PC-9 (cell line): ENCODE data around the gene HGF. TPM values are rescaled to one million over a fixed set of nuclear protein-coding genes. Genes with fewer than 3 reads are reported as not detected.

Experiments
- BruUV-seq: library from RNA; stranded (reverse); fragments of 400-500 nt; replicated peaks from 2 replicates; lab custom pipeline; 2021; lab: Mats Ljungman, UMichigan
- CTCF ChIA-PET: fragments of 300-600 bp; sonication (Branson Sonifier 250); formaldehyde crosslinking; loops from one replicate; lab custom pipeline; 2022; ENCODE audit warnings: antibody characterized with exemption; lab: Charles Lee
- POLR2A ChIA-PET: fragments of 300-600 bp; sonication (Branson Sonifier 250); formaldehyde crosslinking; loops from one replicate; lab custom pipeline; 2022; ENCODE audit warnings: antibody characterized with exemption; ENCODE audit not compliant: unreplicated experiment; lab: Charles Lee
- DNase-seq, 2 experiments: peaks; one replicate each; pipeline versions ENCODE4 v3.0.0 to v3.0.0-alpha.2; 2015 to 2022; ENCODE audit warnings: mixed read lengths in 1 of 2
- H2AFZ ChIP-seq: fragments of 200-600 bp; sonication (generic); 2 replicates; pipeline ENCODE4 v1.8.1; 2017; ENCODE audit warnings: antibody characterized with exemption
- H3F3A ChIP-seq: fragments of 200-600 bp; sonication (generic); 2 replicates; pipeline ENCODE4 v1.8.1; 2017; ENCODE audit warnings: antibody characterized with exemption, mild to moderate bottlenecking, low read depth; ENCODE audit not compliant: insufficient read depth
- H3K27ac ChIP-seq: fragments of 200-600 bp; sonication (generic); 2 replicates; pipeline ENCODE4 v1.6.1; 2016; ENCODE audit warnings: mixed run types
- H3K27me3 ChIP-seq: fragments of 200-600 bp; sonication (generic); 2 replicates; pipeline ENCODE4 v1.6.1; 2016; ENCODE audit warnings: low read depth, mixed run types; ENCODE audit not compliant: insufficient read depth
- H3K36me3 ChIP-seq: fragments of 200-600 bp; sonication (generic); 2 replicates; pipeline ENCODE4 v1.6.1; 2016; ENCODE audit warnings: low read depth, mixed run types
- H3K4me1 ChIP-seq: fragments of 200-600 bp; sonication (generic); replicated peaks from 2 replicates; pipeline ENCODE4 v1.6.1; 2016; ENCODE audit warnings: mixed run types; ENCODE audit not compliant: insufficient read depth
- H3K4me2 ChIP-seq: fragments of 200-600 bp; sonication (generic); 2 replicates; pipeline ENCODE4 v1.6.1; 2017; ENCODE audit warnings: mixed run types
- H3K4me3 ChIP-seq: fragments of 200-600 bp; sonication (generic); 2 replicates; pipeline ENCODE4 v1.6.1; 2016; ENCODE audit warnings: mixed run types
- H3K79me2 ChIP-seq: fragments of 200-600 bp; sonication (generic); 2 replicates; pipeline ENCODE4 v1.6.1; 2017; ENCODE audit warnings: low read depth, mixed run types
- H3K9me2 ChIP-seq: fragments of 200-600 bp; sonication (generic); 2 replicates; pipeline ENCODE4 v1.8.1; 2017; ENCODE audit warnings: mild to moderate bottlenecking; ENCODE audit not compliant: insufficient read depth
- H3K9me3 ChIP-seq: fragments of 200-600 bp; sonication (generic); 2 replicates; pipeline ENCODE4 v1.8.1; 2016; ENCODE audit warnings: low read depth; ENCODE audit not compliant: insufficient read depth
- H4K20me1 ChIP-seq: fragments of 200-600 bp; sonication (generic); 2 replicates; pipeline ENCODE4 v1.8.1; 2017; ENCODE audit not compliant: insufficient read depth
- EZH2 ChIP-seq: fragments of 200-600 bp; sonication (generic); IDR thresholded peaks from 2 replicates; pipeline ENCODE4 v1.8.0; 2017; ENCODE audit warnings: antibody characterized with exemption, low read depth
- intact Hi-C: fragments of 100-400 bp; cut with micrococcal nuclease; formaldehyde crosslinking; loops from one replicate; pipeline ENCODE4 v1.10.0; 2022; ENCODE audit not compliant: unreplicated experiment
- total RNA-seq: library from RNA; stranded (reverse); gene quantifications from 2 replicates; pipeline ENCODE4 v1.2.3, GENCODE V29; 2021
- TF ChIP-seq, protein P1 (sequence below): fragments of 200-600 bp; sonication (generic); conservative IDR thresholded peaks from 2 replicates; pipeline ENCODE4 v1.6.1; 2017; ENCODE audit warnings: mixed run types, antibody characterized with exemption, mild to moderate bottlenecking, moderate library complexity

Gene HGF
- total RNA-seq, 1 experiment from 2014 or later: not detected

DNA sequence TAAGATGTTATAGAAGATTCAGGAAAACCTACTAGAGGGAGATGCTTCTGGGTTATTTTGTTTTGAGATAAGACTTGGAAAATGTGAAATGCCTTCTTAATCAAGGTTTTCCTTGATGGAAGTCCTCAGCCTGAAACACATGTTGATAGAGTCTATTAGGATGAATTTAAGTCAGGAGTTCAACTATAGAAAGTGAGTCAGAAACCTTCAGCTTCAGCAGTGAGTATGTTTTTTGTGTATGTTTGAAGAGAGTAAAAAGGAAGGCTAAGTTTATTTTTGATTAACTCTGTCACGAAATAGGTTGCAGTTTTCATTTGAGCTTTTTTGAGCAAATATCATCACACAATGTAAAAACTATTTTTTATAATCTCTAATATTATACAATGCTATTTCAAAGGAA is 114.6 kb downstream of the HGF start:
- Histone ChIP-seq H3K4me1 (no peaks in the 10 kb centered on the region), H3K4me3 (no peak overlapping the region), H3K9me3 (no peaks in the 10 kb centered on the region; the same call in 1 of the 2 replicates), H3K36me3 (no peaks in the 10 kb centered on the region), H3F3A (no peaks in the 10 kb centered on the region), H3K79me2 (no peaks in the 10 kb centered on the region), H3K9me2 (no peaks in the 10 kb centered on the region), H3K4me2 (no peak overlapping the region), H4K20me1 (no peaks in the 10 kb centered on the region), H2AFZ (no peak overlapping the region), H3K27ac (no peak overlapping the region), H3K27me3 (no peaks in the 10 kb centered on the region)
- ChIA-PET POLR2A (no interaction called here), CTCF (no interaction called here)
- BruUV-seq: no TSS peak
- TF ChIP-seq EZH2: no peak
- TF ChIP-seq, protein P1, sequence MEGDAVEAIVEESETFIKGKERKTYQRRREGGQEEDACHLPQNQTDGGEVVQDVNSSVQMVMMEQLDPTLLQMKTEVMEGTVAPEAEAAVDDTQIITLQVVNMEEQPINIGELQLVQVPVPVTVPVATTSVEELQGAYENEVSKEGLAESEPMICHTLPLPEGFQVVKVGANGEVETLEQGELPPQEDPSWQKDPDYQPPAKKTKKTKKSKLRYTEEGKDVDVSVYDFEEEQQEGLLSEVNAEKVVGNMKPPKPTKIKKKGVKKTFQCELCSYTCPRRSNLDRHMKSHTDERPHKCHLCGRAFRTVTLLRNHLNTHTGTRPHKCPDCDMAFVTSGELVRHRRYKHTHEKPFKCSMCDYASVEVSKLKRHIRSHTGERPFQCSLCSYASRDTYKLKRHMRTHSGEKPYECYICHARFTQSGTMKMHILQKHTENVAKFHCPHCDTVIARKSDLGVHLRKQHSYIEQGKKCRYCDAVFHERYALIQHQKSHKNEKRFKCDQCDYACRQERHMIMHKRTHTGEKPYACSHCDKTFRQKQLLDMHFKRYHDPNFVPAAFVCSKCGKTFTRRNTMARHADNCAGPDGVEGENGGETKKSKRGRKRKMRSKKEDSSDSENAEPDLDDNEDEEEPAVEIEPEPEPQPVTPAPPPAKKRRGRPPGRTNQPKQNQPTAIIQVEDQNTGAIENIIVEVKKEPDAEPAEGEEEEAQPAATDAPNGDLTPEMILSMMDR: no peak
- intact Hi-C loops: no loop called here
- DNase-seq: no peak

DNA sequence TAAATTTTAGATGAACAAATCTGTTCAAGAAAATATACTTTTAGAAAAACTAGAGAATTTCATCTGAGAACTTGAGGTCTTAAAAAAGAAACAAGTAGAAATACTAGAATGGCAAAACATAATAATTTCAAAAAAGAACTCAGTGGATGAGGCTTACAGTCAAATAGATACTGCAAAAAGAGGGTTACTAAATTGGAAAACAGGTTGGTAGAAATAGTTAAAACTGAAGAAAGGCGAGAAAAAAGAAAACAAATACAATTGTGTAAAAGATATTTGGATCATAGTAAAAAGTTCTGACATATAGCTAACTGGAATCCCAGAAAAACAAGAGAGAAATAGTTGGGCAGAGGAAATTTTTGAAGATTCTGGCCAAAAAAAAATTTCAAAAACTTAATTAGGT is 117.6 kb downstream of the HGF start:
- Histone ChIP-seq H3K4me2 (no peak overlapping the region), H3K9me3 (no peaks in the 10 kb centered on the region; the same call in 1 of the 2 replicates), H3K4me3 (no peak overlapping the region), H3K9me2 (no peaks in the 10 kb centered on the region), H4K20me1 (no peaks in the 10 kb centered on the region), H3F3A (no peaks in the 10 kb centered on the region), H3K27ac (no peak overlapping the region), H2AFZ (no peak overlapping the region), H3K4me1 (no peaks in the 10 kb centered on the region), H3K27me3 (no peaks in the 10 kb centered on the region), H3K36me3 (no peaks in the 10 kb centered on the region), H3K79me2 (no peaks in the 10 kb centered on the region)
- no peak for DNase-seq
- intact Hi-C loops: no loop called here
- no TSS peak for BruUV-seq
- ChIA-PET POLR2A (no interaction called here), CTCF (no interaction called here)
- no peak for TF ChIP-seq EZH2
- TF ChIP-seq, protein P1: no peak
